HepG2 (cell line): Measurements from ENCODE around the gene NFKB1. TPM values are rescaled to one million over a fixed set of nuclear protein-coding genes. Genes with fewer than 3 reads are reported as not detected.

Experiments used
- ATAC-seq: fragments of 200-7000 bp; cut with Tn5 transposase; 3 replicates; pipeline ENCODE4 v1.9.1; 2020; ENCODE audit warnings: mild to moderate bottlenecking, moderate library complexity
- BruUV-seq: library from RNA; stranded (reverse); fragments of 400-500 nt; replicated peaks from 2 replicates; lab custom pipeline; 2021; lab: Mats Ljungman, UMichigan
- CTCF ChIA-PET: fragments of 300-600 bp; formaldehyde crosslinking; extraction: SDS; loops from one replicate; lab custom pipeline; 2021; ENCODE audit warnings: low total read pairs, inconsistent platforms, low intra/inter-chr PET ratio; lab: Yijun Ruan, JAX
- POLR2A ChIA-PET: fragments of 350-600 bp; sonication (Branson Sonifier 250); formaldehyde crosslinking; loops from one replicate; lab custom pipeline; 2020; ENCODE audit warnings: antibody characterized with exemption, inconsistent platforms; lab: Yijun Ruan, JAX
- DNase-seq: peaks from one replicate; pipeline ENCODE4 v3.0.0-alpha.2; 2015; ENCODE audit warnings: low spot score
- FAIRE-seq: peaks from 3 replicates; lab custom pipeline; 2011; peaks lifted over from hg19 to GRCh38; lab: Jason Lieb, UNC
- H2AFZ ChIP-seq: one replicate; pipeline ENCODE4 v1.6.1; 2011; ENCODE audit warnings: low read length, inconsistent platforms
- H3K27ac ChIP-seq: fragments of 300-600 bp; 3 replicates; pipeline ENCODE4 v1.8.0; 2011; ENCODE audit warnings: mixed run types, mild to moderate bottlenecking, mixed read lengths, low read length, inconsistent platforms; ENCODE audit not compliant: insufficient read depth; ENCODE audit errors: extremely low read length
- H3K27me3 ChIP-seq, 2 experiments: fragments of 200-600 bp in 1 of 2; 2 replicates in 1 of 2; 3 replicates in 1 of 2; pipeline versions ENCODE4 v1.6.0 to v1.8.0; 2011; ENCODE audit warnings: low read length in 2 of 2, mild to moderate bottlenecking in 2 of 2, moderate library complexity in 2 of 2, inconsistent platforms in 1 of 2; ENCODE audit not compliant: insufficient read depth in 2 of 2, control insufficient read depth in 1 of 2
- H3K36me3 ChIP-seq, 2 experiments: fragments of 200-600 bp in 1 of 2; replicated peaks in 1 of 2; 2 replicates in 1 of 2; 3 replicates in 1 of 2; pipeline versions ENCODE4 v1.5.1 to v1.8.0; 2011; ENCODE audit warnings: low read length in 2 of 2, inconsistent platforms in 1 of 2; ENCODE audit not compliant: insufficient read depth in 2 of 2, control insufficient read depth in 1 of 2
- H3K4me1 ChIP-seq: 2 replicates; pipeline ENCODE4 v1.5.1; 2012; ENCODE audit warnings: low read length, inconsistent platforms; ENCODE audit not compliant: insufficient read depth
- H3K4me2 ChIP-seq: 2 replicates; pipeline ENCODE4 v1.6.0; 2011; ENCODE audit warnings: low read depth, low read length, inconsistent platforms
- H3K4me3 ChIP-seq, 3 experiments: fragments of 200-600 bp in 1 of 3; sonication (generic), shearing (Covaris generic) in 1 of 3; replicated peaks in 1 of 3; 2 replicates each; pipeline ENCODE4 v1.5.1; 2011 to 2016; ENCODE audit warnings: low read length in 3 of 3, inconsistent platforms in 2 of 3, low read depth in 2 of 3, mild to moderate bottlenecking in 2 of 3, control low read depth in 1 of 3, mixed read lengths in 1 of 3; ENCODE audit not compliant: insufficient read depth in 1 of 3
- H3K79me2 ChIP-seq: one replicate; pipeline ENCODE4 v1.6.1; 2011; ENCODE audit warnings: low read length, inconsistent platforms; ENCODE audit not compliant: insufficient read depth
- H3K9ac ChIP-seq: 2 replicates; pipeline ENCODE4 v1.6.0; 2011; ENCODE audit warnings: mild to moderate bottlenecking, low read depth, low read length, inconsistent platforms; ENCODE audit not compliant: insufficient read depth
- H3K9me3 ChIP-seq: 2 replicates; pipeline ENCODE4 v1.5.1; 2012; ENCODE audit warnings: mild to moderate bottlenecking, low read length
- H4K20me1 ChIP-seq: 2 replicates; pipeline ENCODE4 v1.6.0; 2011; ENCODE audit warnings: inconsistent platforms, mild to moderate bottlenecking, low read length, moderate library complexity; ENCODE audit not compliant: insufficient read depth
- ARID3A ChIP-seq: IDR thresholded peaks from 2 replicates; pipeline ENCODE4 v1.6.1; 2012; ENCODE audit warnings: low read depth, low read length, improper control_type of control experiment
- PATZ1 ChIP-seq: sonication (generic); formaldehyde crosslinking; IDR thresholded peaks from 2 replicates; pipeline ENCODE4 v1.4.0; 2020; ENCODE audit warnings: missing genetic modification reagents
- RBM22 ChIP-seq: fragments of 200-400 bp; formaldehyde crosslinking; optimal IDR thresholded peaks from 2 replicates; pipeline ENCODE3; 2017; ENCODE audit warnings: mild to moderate bottlenecking, low read length, moderate library complexity
- ZNF253 ChIP-seq: sonication (generic); formaldehyde crosslinking; IDR thresholded peaks from 2 replicates; pipeline ENCODE4 v1.8.0; 2022; ENCODE audit warnings: mild to moderate bottlenecking, missing genetic modification reagents, borderline replicate concordance
- WGBS: methylation state at CpG from one replicate; pipeline ENCODE4 v1.1.6; 2017; ENCODE audit warnings: low lambda C conversion rate; 5-methylcytosine and 5-hydroxymethylcytosine counted together
- in situ Hi-C: cut with HindIII; loops from 2 replicates; pipeline ENCODE4 v1.10.0; 2017; ENCODE audit warnings: low pct_unique_long_range_greater_than_20kb; ENCODE audit not compliant: extremely low pct_ligation_motif_present
- intact Hi-C: fragments of 100-400 bp; cut with micrococcal nuclease; formaldehyde crosslinking; loops from one replicate; pipeline ENCODE4 v1.10.0; 2022; ENCODE audit not compliant: unreplicated experiment
- polyA plus RNA-seq, 8 experiments: library from polyadenylated mRNA; depleted of rRNA in 3 of 8; stranded (reverse) in 7 of 8; unstranded in 1 of 8; fragments of >200 nt; fragmentation: Illumina TruSeq in 4 of 8; extraction: Trizol in 4 of 8; gene quantifications; 2 replicates each; pipeline versions ENCODE4 v1.2.1 to v1.2.3, GENCODE V29; 2011 to 2016; ENCODE audit warnings: low read depth in 4 of 8, missing spikeins in 1 of 8, mixed read lengths in 1 of 8; ENCODE audit not compliant: insufficient read depth in 1 of 8
- total RNA-seq, 5 experiments: library from RNA; depleted of rRNA; stranded (reverse); fragments of >200 nt; fragmentation: Illumina TruSeq; extraction: Trizol; gene quantifications; 2 replicates each; pipeline ENCODE4 v1.2.3, GENCODE V29; 2016; ENCODE audit warnings: low read depth in 1 of 5

The NFKB1 gene
- total and polyA plus RNA-seq, 2 of the 13 experiments (the other 11 are each of a cell fraction or from before 2014, with no cell fraction given) = 15.4 to 31.6 TPM

- Histone ChIP-seq H3K4me1 (no peaks in the 10 kb centered on the region), H4K20me1 (no peaks in the 10 kb centered on the region), H3K9me3 (no peaks in the 10 kb centered on the region), H3K4me2 (no peak overlapping the region), H2AFZ (no peak overlapping the region), H3K27ac (no peak overlapping the region), H3K9ac (no peak overlapping the region), H3K4me3 (no peak overlapping the region), H3K36me3 (peaks cover 17 to 72% of the 10 kb centered on the region in 2 experiments), H3K27me3 (no peaks in the 10 kb centered on the region), H3K79me2 (no peaks in the 10 kb centered on the region)
- intact Hi-C loops (no loop called here), in situ Hi-C loops (no loop called here)
- no TSS peak for BruUV-seq
- WGBS = 97% methylated on average over 6 of the region's 6 CpGs
- TF ChIP-seq ZNF253 (CRISPR knock-in tag) (no peak), ARID3A (no peak), RBM22 (peak; percentile 23)
- ChIA-PET CTCF (no interaction called here), POLR2A (no interaction called here)
- DNase-seq = no peak
- FAIRE-seq = no peak
- no peak for ATAC-seq
Measured at GRCh38 chr4:102598762-102599374, 97.7 kb downstream of the NFKB1 start.

- Histone ChIP-seq H3K9ac (no peak overlapping the region), H3K4me3 (no peak overlapping the region), H3K4me1 (no peaks in the 10 kb centered on the region), H3K4me2 (no peak overlapping the region), H3K9me3 (no peaks in the 10 kb centered on the region), H3K27ac (no peak overlapping the region), H3K27me3 (no peaks in the 10 kb centered on the region), H3K79me2 (no peaks in the 10 kb centered on the region), H4K20me1 (no peaks in the 10 kb centered on the region), H2AFZ (no peak overlapping the region), H3K36me3 (peaks cover 17 to 71% of the 10 kb centered on the region in 2 experiments)
- no TSS peak for BruUV-seq
- WGBS = 95% methylated on average over 4 of the region's 4 CpGs
- POLR2A ChIA-PET = no interaction called here
- ATAC-seq (no peak), FAIRE-seq (no peak)
- CTCF ChIA-PET = no interaction called here
- in situ Hi-C loops = no loop called here
- intact Hi-C loops = no loop called here
- TF ChIP-seq RBM22 (peak; percentile 12), PATZ1 (no peak)
- TF ChIP-seq, all 625 proteins: peak for 1
- no peak for DNase-seq
Measured at GRCh38 chr4:102599455-102599854, 98.3 kb downstream of the NFKB1 start.
